Mesothelial cell of epicardium (in vitro differentiated cells): ENCODE data around the gene MYOF. TPM values are rescaled to one million over a fixed set of nuclear protein-coding genes. Genes with fewer than 3 reads are reported as not detected.

Experiments used
- DNase-seq, 2 experiments: peaks; one replicate each; pipeline ENCODE4 v3.0.0; 2021; ENCODE audit warnings: low spot score in 2 of 2; ENCODE audit not compliant: unreplicated experiment in 2 of 2
- H3K27ac Mint-ChIP-seq: 2 replicates; pipeline ENCODE4 v1.8.0; 2021; ENCODE audit warnings: mixed read lengths
- H3K27me3 Mint-ChIP-seq: 2 replicates; pipeline ENCODE4 v1.8.0; 2021; ENCODE audit warnings: low read depth, mixed read lengths
- H3K36me3 Mint-ChIP-seq: 2 replicates; pipeline ENCODE4 v1.8.0; 2021; ENCODE audit warnings: mixed read lengths
- H3K4me1 Mint-ChIP-seq: 2 replicates; pipeline ENCODE4 v1.8.0; 2021; ENCODE audit warnings: mixed read lengths
- H3K4me3 Mint-ChIP-seq: 2 replicates; pipeline ENCODE4 v1.8.0; 2021; ENCODE audit warnings: mild to moderate bottlenecking, moderate library complexity, mixed read lengths
- H3K9me3 Mint-ChIP-seq: 2 replicates; pipeline ENCODE4 v1.8.0; 2021; ENCODE audit warnings: mixed read lengths
- CTCF ChIP-seq: fragments of 200-600 bp; sonication (generic); IDR thresholded peaks from one replicate; pipeline ENCODE4 v1.5.0; 2021; ENCODE audit warnings: antibody characterized with exemption; ENCODE audit not compliant: unreplicated experiment
- total RNA-seq: library from RNA; stranded (reverse); gene quantifications from 3 replicates; pipeline ENCODE4 v1.2.1, GENCODE V29; 2021

The MYOF gene
- total RNA-seq, 1 donor from 2014 or later: 56.0 TPM

DNA sequence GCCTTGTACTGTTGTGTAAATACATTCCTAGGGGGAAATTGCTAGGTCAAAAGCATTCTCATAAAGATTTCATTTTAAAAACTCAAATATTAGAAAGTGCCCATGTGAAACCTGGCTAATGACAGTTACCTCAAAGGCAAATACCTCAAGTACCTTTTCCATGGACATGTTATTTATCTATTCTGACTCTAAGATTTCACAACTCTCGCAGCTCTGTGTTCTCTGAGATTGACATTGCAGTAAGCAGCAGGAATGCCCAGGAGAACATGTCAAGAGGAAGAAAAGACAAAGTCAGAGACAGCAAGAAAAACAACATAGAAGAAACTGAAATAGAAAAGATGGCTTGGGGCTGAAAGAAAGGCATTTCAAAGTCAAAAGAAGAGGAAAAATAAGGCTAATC, 221.0 kb downstream of the MYOF start:
- H3K27me3 Mint-ChIP-seq: no peaks in the 10 kb centered on the region
- no peaks in the 10 kb centered on the region for H3K36me3 Mint-ChIP-seq
- no peaks in the 10 kb centered on the region for H3K9me3 Mint-ChIP-seq
- H3K4me1 Mint-ChIP-seq: peaks cover 1% of the 10 kb centered on the region
- H3K27ac Mint-ChIP-seq: no peak overlapping the region
- no peak for DNase-seq
- no peak overlapping the region for H3K4me3 Mint-ChIP-seq
- no peak for TF ChIP-seq CTCF

DNA sequence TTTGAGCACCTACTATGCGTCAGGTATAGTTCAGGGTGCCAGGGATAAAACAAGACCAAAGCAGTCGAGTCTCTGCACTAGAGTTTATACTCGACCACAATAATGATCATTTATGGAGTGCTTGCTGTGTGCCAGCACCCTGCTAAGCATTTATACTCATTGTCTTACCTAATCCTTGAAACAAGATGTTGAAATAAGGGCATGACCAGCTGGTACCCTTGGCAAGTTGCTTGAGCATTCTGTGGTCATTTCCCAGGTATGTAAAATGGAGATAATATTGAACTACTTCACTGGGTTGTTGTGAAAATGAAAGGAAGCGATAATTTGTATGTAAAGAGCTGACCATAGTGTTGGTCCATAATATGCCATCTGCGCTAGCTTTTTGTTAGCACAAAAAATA, 223.0 kb downstream of the MYOF start:
- no peaks in the 10 kb centered on the region for H3K9me3 Mint-ChIP-seq
- H3K27ac Mint-ChIP-seq: no peak overlapping the region
- TF ChIP-seq CTCF: no peak
- no peaks in the 10 kb centered on the region for H3K27me3 Mint-ChIP-seq
- H3K36me3 Mint-ChIP-seq: no peaks in the 10 kb centered on the region
- H3K4me1 Mint-ChIP-seq: peaks cover 1% of the 10 kb centered on the region
- no peak overlapping the region for H3K4me3 Mint-ChIP-seq
- no peak for DNase-seq

Other genes starting within 250 kb of the MYOF start
- gene CEP55, start 14.3 kb upstream of the MYOF start, total RNA-seq: 6.0 to 6.3 TPM (median 6.0 TPM) in 3 replicates
- gene FFAR4, start 84.3 kb upstream of the MYOF start, total RNA-seq: not detected in 3 replicates
- 0.54 to 0.91 TPM (median 0.66 TPM) in 3 replicates for gene RBP4, start 118.9 kb upstream of the MYOF start, total RNA-seq
- gene PDE6C, start 130.2 kb upstream of the MYOF start, total RNA-seq: not detected in 3 replicates
- 23.4 to 27.0 TPM (median 24.2 TPM) in 3 replicates for gene FRA10AC1, start 220.3 kb upstream of the MYOF start, total RNA-seq